GM12878 (cell line): ENCODE results near the gene CYBC1. TPM values are rescaled to one million over a fixed set of nuclear protein-coding genes. Genes with fewer than 3 reads are reported as not detected.

Experiments used
- ATF2 ChIP-seq: IDR thresholded peaks from 2 replicates; pipeline ENCODE4 v1.6.1; 2012; ENCODE audit warnings: low read length, inconsistent platforms
- CBX3 ChIP-seq: fragments of 200-600 bp; sonication (generic); IDR thresholded peaks from 2 replicates; pipeline ENCODE4 v1.6.1; 2016; ENCODE audit warnings: low read depth, borderline replicate concordance
- CEBPB ChIP-seq, 2 experiments: fragments of 150-350 bp in 1 of 2; IDR thresholded peaks; 2 replicates each; pipeline ENCODE4 v1.6.1; 2012 to 2014; ENCODE audit warnings: low read depth in 2 of 2, low read length in 2 of 2, borderline replicate concordance in 1 of 2, inconsistent platforms in 1 of 2
- ETV6 ChIP-seq, 2 experiments: fragments of 450-650 bp in 1 of 2; IDR thresholded peaks in 1 of 2; conservative IDR thresholded peaks in 1 of 2; 2 replicates each; pipeline ENCODE4 v1.6.1; 2014; ENCODE audit warnings: antibody characterized with exemption in 1 of 2, borderline replicate concordance in 1 of 2, low read depth in 1 of 2, mild to moderate bottlenecking in 1 of 2, moderate library complexity in 1 of 2
- MTA3 ChIP-seq: IDR thresholded peaks from 2 replicates; pipeline ENCODE4 v1.6.1; 2012; ENCODE audit warnings: low read length, inconsistent platforms, borderline replicate concordance
- MXI1 ChIP-seq: fragments of 150-350 bp; IDR thresholded peaks from 2 replicates; pipeline ENCODE4 v1.6.1; 2011; ENCODE audit warnings: low read depth, mild to moderate bottlenecking, inconsistent platforms, low read length, improper control_type of control experiment
- NBN ChIP-seq: fragments of 450-650 bp; IDR thresholded peaks from 2 replicates; pipeline ENCODE4 v1.6.1; 2016
- RAD21 ChIP-seq: IDR thresholded peaks from 2 replicates; pipeline ENCODE4 v1.6.1; 2011; ENCODE audit warnings: mild to moderate bottlenecking, low read depth, low read length, moderate library complexity; ENCODE audit not compliant: insufficient read depth
- RAD51 ChIP-seq: fragments of 450-650 bp; IDR thresholded peaks from 2 replicates; pipeline ENCODE4 v1.6.1; 2016; ENCODE audit warnings: moderate library complexity, mild to moderate bottlenecking, inconsistent platforms
- SMAD5 ChIP-seq: IDR thresholded peaks from 2 replicates; pipeline ENCODE4 v1.6.1; 2016; ENCODE audit warnings: antibody characterized with exemption, low read depth
- STAT3 ChIP-seq: IDR thresholded peaks from 2 replicates; pipeline ENCODE4 v1.6.1; 2011; ENCODE audit warnings: low read depth, low read length, improper control_type of control experiment
- TARDBP ChIP-seq: IDR thresholded peaks from 2 replicates; pipeline ENCODE4 v1.6.1; 2016; ENCODE audit warnings: borderline replicate concordance
- TBL1XR1 ChIP-seq: IDR thresholded peaks from 2 replicates; pipeline ENCODE4 v1.6.1; 2012; ENCODE audit warnings: low read depth, low read length, improper control_type of control experiment
- YY1 ChIP-seq: IDR thresholded peaks from 2 replicates; pipeline ENCODE4 v1.6.1; 2011; ENCODE audit warnings: low read depth, mild to moderate bottlenecking, low read length
- ZNF207 ChIP-seq: fragments of 450-650 bp; IDR thresholded peaks from 2 replicates; pipeline ENCODE4 v1.6.1; 2014; ENCODE audit warnings: antibody characterized with exemption, mild to moderate bottlenecking, borderline replicate concordance
- ZNF384 ChIP-seq: IDR thresholded peaks from 2 replicates; pipeline ENCODE4 v1.6.1; 2012; ENCODE audit warnings: low read depth, mild to moderate bottlenecking, low read length, improper control_type of control experiment, borderline replicate concordance
- polyA plus RNA-seq, 11 experiments: library from polyadenylated mRNA; depleted of rRNA in 4 of 11; unstranded in 6 of 11; stranded (reverse) in 5 of 11; fragments of >200 nt; fragmentation: Nextera tagmentation in 4 of 11; fragmentation: Illumina TruSeq in 1 of 11; extraction: Ambion mirVana in 4 of 11; extraction: Trizol in 1 of 11; gene quantifications; 1 replicate in 1 of 11; 2 replicates in 10 of 11; pipeline versions ENCODE4 v1.2.1 to v1.2.3, GENCODE V29; 2011 to 2016; ENCODE audit warnings: inconsistent platforms in 2 of 11, missing spikeins in 2 of 11, low read depth in 1 of 11
- total RNA-seq, 4 experiments: library from RNA; depleted of rRNA in 3 of 4; stranded (reverse); fragments of >200 nt in 3 of 4; fragmentation: Illumina TruSeq in 1 of 4; extraction: Trizol in 1 of 4; gene quantifications; 2 replicates each; pipeline versions ENCODE4 v1.2.1 to v1.2.3, GENCODE V29; 2013 to 2021
- TF ChIP-seq, protein P1 (sequence below): fragments of 450-650 bp; IDR thresholded peaks from 2 replicates; pipeline ENCODE4 v1.6.1; 2017; ENCODE audit warnings: low read depth, mild to moderate bottlenecking, moderate library complexity
- TF ChIP-seq, protein P2 (sequence below): fragments of 450-650 bp; IDR thresholded peaks from 2 replicates; pipeline ENCODE4 v1.6.1; 2016; ENCODE audit warnings: mild to moderate bottlenecking
- TF ChIP-seq, protein P3 (sequence below): IDR thresholded peaks from 2 replicates; pipeline ENCODE4 v1.6.1; 2011; ENCODE audit warnings: borderline replicate concordance, low read depth, mild to moderate bottlenecking, moderate library complexity, low read length; ENCODE audit not compliant: insufficient read depth, poor library complexity, severe bottlenecking
- TF ChIP-seq, protein P4 (sequence below): fragments of 450-650 bp; formaldehyde crosslinking; IDR thresholded peaks from 2 replicates; pipeline ENCODE4 v1.5.0; 2022; ENCODE audit warnings: mild to moderate bottlenecking, missing genetic modification characterization

Gene CYBC1
- total and polyA plus RNA-seq, 10 of the 15 experiments (the other 5 are each of a cell fraction or from before 2014, with no cell fraction given) = 4.2 to 162 (median 133) TPM

GRCh38 chr17:82494236-82495055 lies 43.9 kb upstream of the CYBC1 start (continued):
- TF ChIP-seq ZNF207 (peak; percentile 82; the same call in 1 of the 2 replicates), CBX3 (no peak), MXI1 (no peak), ZNF384 (no peak), MTA3 (no peak; the same call in 1 of the 2 replicates), CEBPB (IDR thresholded peaks at IDR 0.05; ENCODE audit: borderline replicate concordance in 1 of 2, low read depth in 2 of 2, low read length in 2 of 2) (no peak), STAT3 (no peak), YY1 (peak; percentile 80), ATF2 (no peak), ETV6 (conservative IDR thresholded peaks at IDR 0.05 in 1 of 2, IDR thresholded peaks at IDR 0.05 in 1 of 2; ENCODE audit: borderline replicate concordance in 1 of 2, low read depth in 1 of 2) (peak in 1 of 2 experiments; percentile 40; a peak in 2 of 4 replicates), RAD51 (peak; percentile 63), NBN (peak; percentile 87), TBL1XR1 (peak; percentile 81), RAD21 (peak; percentile 52), TARDBP (peak; percentile 98), SMAD5 (no peak)
- TF ChIP-seq, protein P1, sequence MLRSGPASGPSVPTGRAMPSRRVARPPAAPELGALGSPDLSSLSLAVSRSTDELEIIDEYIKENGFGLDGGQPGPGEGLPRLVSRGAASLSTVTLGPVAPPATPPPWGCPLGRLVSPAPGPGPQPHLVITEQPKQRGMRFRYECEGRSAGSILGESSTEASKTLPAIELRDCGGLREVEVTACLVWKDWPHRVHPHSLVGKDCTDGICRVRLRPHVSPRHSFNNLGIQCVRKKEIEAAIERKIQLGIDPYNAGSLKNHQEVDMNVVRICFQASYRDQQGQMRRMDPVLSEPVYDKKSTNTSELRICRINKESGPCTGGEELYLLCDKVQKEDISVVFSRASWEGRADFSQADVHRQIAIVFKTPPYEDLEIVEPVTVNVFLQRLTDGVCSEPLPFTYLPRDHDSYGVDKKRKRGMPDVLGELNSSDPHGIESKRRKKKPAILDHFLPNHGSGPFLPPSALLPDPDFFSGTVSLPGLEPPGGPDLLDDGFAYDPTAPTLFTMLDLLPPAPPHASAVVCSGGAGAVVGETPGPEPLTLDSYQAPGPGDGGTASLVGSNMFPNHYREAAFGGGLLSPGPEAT = no peak
- TF ChIP-seq, protein P2, sequence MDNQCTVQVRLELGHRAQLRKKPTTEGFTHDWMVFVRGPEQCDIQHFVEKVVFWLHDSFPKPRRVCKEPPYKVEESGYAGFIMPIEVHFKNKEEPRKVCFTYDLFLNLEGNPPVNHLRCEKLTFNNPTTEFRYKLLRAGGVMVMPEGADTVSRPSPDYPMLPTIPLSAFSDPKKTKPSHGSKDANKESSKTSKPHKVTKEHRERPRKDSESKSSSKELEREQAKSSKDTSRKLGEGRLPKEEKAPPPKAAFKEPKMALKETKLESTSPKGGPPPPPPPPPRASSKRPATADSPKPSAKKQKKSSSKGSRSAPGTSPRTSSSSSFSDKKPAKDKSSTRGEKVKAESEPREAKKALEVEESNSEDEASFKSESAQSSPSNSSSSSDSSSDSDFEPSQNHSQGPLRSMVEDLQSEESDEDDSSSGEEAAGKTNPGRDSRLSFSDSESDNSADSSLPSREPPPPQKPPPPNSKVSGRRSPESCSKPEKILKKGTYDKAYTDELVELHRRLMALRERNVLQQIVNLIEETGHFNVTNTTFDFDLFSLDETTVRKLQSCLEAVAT = 0 out of 2 replicates have a peak, but pooled peaks have one; percentile 25
- TF ChIP-seq, protein P3, sequence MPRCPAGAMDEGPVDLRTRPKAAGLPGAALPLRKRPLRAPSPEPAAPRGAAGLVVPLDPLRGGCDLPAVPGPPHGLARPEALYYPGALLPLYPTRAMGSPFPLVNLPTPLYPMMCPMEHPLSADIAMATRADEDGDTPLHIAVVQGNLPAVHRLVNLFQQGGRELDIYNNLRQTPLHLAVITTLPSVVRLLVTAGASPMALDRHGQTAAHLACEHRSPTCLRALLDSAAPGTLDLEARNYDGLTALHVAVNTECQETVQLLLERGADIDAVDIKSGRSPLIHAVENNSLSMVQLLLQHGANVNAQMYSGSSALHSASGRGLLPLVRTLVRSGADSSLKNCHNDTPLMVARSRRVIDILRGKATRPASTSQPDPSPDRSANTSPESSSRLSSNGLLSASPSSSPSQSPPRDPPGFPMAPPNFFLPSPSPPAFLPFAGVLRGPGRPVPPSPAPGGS = no peak
- TF ChIP-seq, protein P4, sequence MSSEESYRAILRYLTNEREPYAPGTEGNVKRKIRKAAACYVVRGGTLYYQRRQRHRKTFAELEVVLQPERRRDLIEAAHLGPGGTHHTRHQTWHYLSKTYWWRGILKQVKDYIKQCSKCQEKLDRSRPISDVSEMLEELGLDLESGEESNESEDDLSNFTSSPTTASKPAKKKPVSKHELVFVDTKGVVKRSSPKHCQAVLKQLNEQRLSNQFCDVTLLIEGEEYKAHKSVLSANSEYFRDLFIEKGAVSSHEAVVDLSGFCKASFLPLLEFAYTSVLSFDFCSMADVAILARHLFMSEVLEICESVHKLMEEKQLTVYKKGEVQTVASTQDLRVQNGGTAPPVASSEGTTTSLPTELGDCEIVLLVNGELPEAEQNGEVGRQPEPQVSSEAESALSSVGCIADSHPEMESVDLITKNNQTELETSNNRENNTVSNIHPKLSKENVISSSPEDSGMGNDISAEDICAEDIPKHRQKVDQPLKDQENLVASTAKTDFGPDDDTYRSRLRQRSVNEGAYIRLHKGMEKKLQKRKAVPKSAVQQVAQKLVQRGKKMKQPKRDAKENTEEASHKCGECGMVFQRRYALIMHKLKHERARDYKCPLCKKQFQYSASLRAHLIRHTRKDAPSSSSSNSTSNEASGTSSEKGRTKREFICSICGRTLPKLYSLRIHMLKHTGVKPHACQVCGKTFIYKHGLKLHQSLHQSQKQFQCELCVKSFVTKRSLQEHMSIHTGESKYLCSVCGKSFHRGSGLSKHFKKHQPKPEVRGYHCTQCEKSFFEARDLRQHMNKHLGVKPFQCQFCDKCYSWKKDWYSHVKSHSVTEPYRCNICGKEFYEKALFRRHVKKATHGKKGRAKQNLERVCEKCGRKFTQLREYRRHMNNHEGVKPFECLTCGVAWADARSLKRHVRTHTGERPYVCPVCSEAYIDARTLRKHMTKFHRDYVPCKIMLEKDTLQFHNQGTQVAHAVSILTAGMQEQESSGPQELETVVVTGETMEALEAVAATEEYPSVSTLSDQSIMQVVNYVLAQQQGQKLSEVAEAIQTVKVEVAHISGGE (CRISPR knock-in tag) = no peak
